Panc1 (cell line): ENCODE data around the gene ZNF407.

Experiments
- CTCF ChIP-seq: fragments of 450-650 bp; IDR thresholded peaks from 2 replicates; pipeline ENCODE4 v1.5.1; 2017; ENCODE audit warnings: mild to moderate bottlenecking
- POLR2AphosphoS5 ChIP-seq: IDR thresholded peaks from 2 replicates; pipeline ENCODE4 v1.6.1; 2012; ENCODE audit warnings: mild to moderate bottlenecking, low read depth, low read length, moderate library complexity

- TF ChIP-seq CTCF = no peak
- no peak for TF ChIP-seq POLR2AphosphoS5
These were observed 352.8 kb downstream of the ZNF407 start for GRCh38 chr18:74950479-74950878.
